IMR-90 (cell line): ENCODE measurements around the gene NDST3. TPM values are rescaled to one million over a fixed set of nuclear protein-coding genes. Genes with fewer than 3 reads are reported as not detected.

Source experiments
- ATAC-seq: fragments of 200-7000 bp; cut with Tn5 transposase; 2 replicates; pipeline ENCODE4 v1.9.1; 2020; ENCODE audit warnings: low read depth, mild to moderate bottlenecking, moderate library complexity
- BruUV-seq: library from RNA; stranded (reverse); fragments of 400-500 nt; replicated peaks from 2 replicates; lab custom pipeline; 2021; lab: Mats Ljungman, UMichigan
- CTCF ChIA-PET: fragments of 300-600 bp; formaldehyde crosslinking; extraction: SDS; loops from one replicate; lab custom pipeline; 2021; ENCODE audit warnings: antibody characterized with exemption; lab: Yijun Ruan, JAX
- POLR2A ChIA-PET: fragments of 300-600 bp; sonication (Branson Sonifier 250); formaldehyde crosslinking; loops from one replicate; lab custom pipeline; 2022; ENCODE audit warnings: antibody characterized with exemption; ENCODE audit not compliant: unreplicated experiment; lab: Charles Lee
- DNase-seq: peaks from one replicate; pipeline ENCODE4 v3.0.0; 2013
- H2AFZ ChIP-seq: replicated peaks from 2 replicates; pipeline ENCODE3; 2013; ENCODE audit warnings: low read length, mild to moderate bottlenecking; ENCODE audit not compliant: poor library complexity
- H2AK5ac ChIP-seq: 2 replicates; pipeline ENCODE4 v1.6.1; 2013; ENCODE audit warnings: low read depth, low read length, inconsistent platforms
- H2AK9ac ChIP-seq: replicated peaks from 2 replicates; pipeline ENCODE3; 2013; ENCODE audit warnings: mild to moderate bottlenecking, low read depth, low read length, moderate library complexity; ENCODE audit not compliant: poor library complexity
- H2BK120ac ChIP-seq: 2 replicates; pipeline ENCODE4 v1.6.1; 2013; ENCODE audit warnings: low read depth, low read length, inconsistent platforms
- H2BK15ac ChIP-seq: 3 replicates; pipeline ENCODE4 v1.6.1; 2013; ENCODE audit warnings: low read depth, low read length, inconsistent platforms
- H2BK20ac ChIP-seq: 2 replicates; pipeline ENCODE4 v1.6.1; 2013; ENCODE audit warnings: low read depth, mild to moderate bottlenecking, inconsistent platforms, low read length, moderate library complexity
- H2BK5ac ChIP-seq: 2 replicates; pipeline ENCODE4 v1.6.1; 2013; ENCODE audit warnings: mild to moderate bottlenecking, low read depth, low read length, inconsistent platforms; ENCODE audit not compliant: poor library complexity, severe bottlenecking
- H3K14ac ChIP-seq: replicated peaks from 2 replicates; pipeline ENCODE4 v1.6.1; 2013; ENCODE audit warnings: low read depth, low read length, inconsistent platforms
- H3K18ac ChIP-seq: 2 replicates; pipeline ENCODE4 v1.6.1; 2013; ENCODE audit warnings: low read depth, low read length, control low read depth
- H3K23ac ChIP-seq: 2 replicates; pipeline ENCODE4 v1.6.1; 2013; ENCODE audit warnings: low read depth, low read length, inconsistent platforms
- H3K27ac ChIP-seq: 2 replicates; pipeline ENCODE4 v1.5.1; 2013; ENCODE audit warnings: mild to moderate bottlenecking, control low read depth, low read length; ENCODE audit not compliant: insufficient read depth
- H3K27me3 ChIP-seq: 2 replicates; pipeline ENCODE4 v1.6.1; 2013; ENCODE audit warnings: low read length; ENCODE audit not compliant: control insufficient read depth, insufficient read depth
- H3K36me3 ChIP-seq: 2 replicates; pipeline ENCODE4 v1.6.1; 2013; ENCODE audit warnings: low read length, mixed read lengths; ENCODE audit not compliant: control insufficient read depth, insufficient read depth
- H3K4ac ChIP-seq: 2 replicates; pipeline ENCODE4 v1.6.1; 2013; ENCODE audit warnings: low read depth, low read length, inconsistent platforms
- H3K4me1 ChIP-seq: 2 replicates; pipeline ENCODE4 v1.6.1; 2013; ENCODE audit warnings: low read length, mixed read lengths; ENCODE audit not compliant: control insufficient read depth, insufficient read depth
- H3K4me2 ChIP-seq: 2 replicates; pipeline ENCODE4 v1.6.1; 2013; ENCODE audit warnings: low read depth, mild to moderate bottlenecking, control low read depth, low read length, moderate library complexity
- H3K4me3 ChIP-seq: 2 replicates; pipeline ENCODE4 v1.5.1; 2013; ENCODE audit warnings: low read depth, mild to moderate bottlenecking, control low read depth, low read length, moderate library complexity; ENCODE audit not compliant: insufficient read depth
- H3K56ac ChIP-seq: 2 replicates; pipeline ENCODE4 v1.6.1; 2013; ENCODE audit warnings: low read length, inconsistent platforms; ENCODE audit not compliant: insufficient read depth; ENCODE audit errors: extremely low read depth
- H3K79me1 ChIP-seq, 2 experiments: 2 replicates each; pipeline ENCODE4 v1.6.1; 2013; ENCODE audit warnings: low read length in 2 of 2, inconsistent platforms in 1 of 2, low read depth in 1 of 2
- H3K9ac ChIP-seq: 2 replicates; pipeline ENCODE4 v1.6.1; 2013; ENCODE audit warnings: low read depth, low read length, control low read depth
- H3K9me1 ChIP-seq: 2 replicates; pipeline ENCODE4 v1.6.1; 2013; ENCODE audit warnings: low read length, inconsistent platforms; ENCODE audit not compliant: insufficient read depth
- H3K9me3 ChIP-seq: 2 replicates; pipeline ENCODE4 v1.6.1; 2013; ENCODE audit warnings: low read length; ENCODE audit not compliant: control insufficient read depth, insufficient read depth
- H4K20me1 ChIP-seq: 2 replicates; pipeline ENCODE4 v1.6.1; 2013; ENCODE audit warnings: low read length, inconsistent platforms; ENCODE audit not compliant: insufficient read depth
- H4K5ac ChIP-seq: 2 replicates; pipeline ENCODE4 v1.6.1; 2013; ENCODE audit warnings: mild to moderate bottlenecking, low read depth, low read length, control low read depth
- H4K8ac ChIP-seq, 2 experiments: 2 replicates each; pipeline ENCODE4 v1.6.1; 2013; ENCODE audit warnings: low read depth in 2 of 2, low read length in 2 of 2, control low read depth in 1 of 2, inconsistent platforms in 1 of 2
- H4K91ac ChIP-seq: 2 replicates; pipeline ENCODE4 v1.6.1; 2013; ENCODE audit warnings: low read depth, low read length, inconsistent platforms; ENCODE audit not compliant: insufficient read depth
- CHD1 ChIP-seq: IDR thresholded peaks from 2 replicates; pipeline ENCODE4 v1.6.1; 2012; ENCODE audit warnings: low read depth, low read length, improper control_type of control experiment
- ELK1 ChIP-seq: fragments of 150-350 bp; IDR thresholded peaks from 2 replicates; pipeline ENCODE4 v1.6.1; 2016; ENCODE audit warnings: low read depth, mild to moderate bottlenecking, low read length, moderate library complexity, borderline replicate concordance
- MAFK ChIP-seq: IDR thresholded peaks from 2 replicates; pipeline ENCODE4 v1.6.1; 2012; ENCODE audit warnings: low read depth, low read length, improper control_type of control experiment
- MAZ ChIP-seq: IDR thresholded peaks from 2 replicates; pipeline ENCODE4 v1.6.1; 2012; ENCODE audit warnings: low read depth, mild to moderate bottlenecking, low read length, improper control_type of control experiment, moderate library complexity, borderline replicate concordance
- RAD21 ChIP-seq: IDR thresholded peaks from 2 replicates; pipeline ENCODE4 v1.6.1; 2012; ENCODE audit warnings: low read length, improper control_type of control experiment
- SMC3 ChIP-seq: fragments of 150-350 bp; IDR thresholded peaks from 2 replicates; pipeline ENCODE4 v1.6.1; 2016; ENCODE audit warnings: low read depth, mild to moderate bottlenecking, antibody characterized with exemption, low read length, moderate library complexity
- WGBS, 2 experiments: methylation state at CpG; one replicate each; pipeline versions ENCODE4 v1.1.5 to v1.1.7; 2013; ENCODE audit warnings: missing lambda C conversion rate in 2 of 2; ENCODE audit not compliant: insufficient read length in 1 of 2; ENCODE audit errors: extremely low coverage in 2 of 2; 5-methylcytosine and 5-hydroxymethylcytosine counted together
- dilution Hi-C: fragments of 300-500 bp; cut with HindIII; formaldehyde crosslinking; loops from one replicate; pipeline ENCODE4 v1.14.3; 2018; ENCODE audit warnings: low sequenced_read_pairs; ENCODE audit not compliant: unreplicated experiment
- in situ Hi-C: fragments of 300-500 bp; cut with MboI; formaldehyde crosslinking; loops from 3 replicates; pipeline ENCODE4 v1.14.3; 2019; ENCODE audit warnings: low sequenced_read_pairs, inconsistent platforms, mixed read lengths
- intact Hi-C: fragments of 100-400 bp; cut with micrococcal nuclease; formaldehyde crosslinking; loops from 2 replicates; pipeline ENCODE4 v1.10.0; 2022
- polyA plus RNA-seq, 3 experiments: library from polyadenylated mRNA; depleted of rRNA; stranded (reverse); fragments of >200 nt; gene quantifications; 2 replicates each; pipeline ENCODE4 v1.2.3, GENCODE V29; 2012; ENCODE audit warnings: low replicate concordance in 1 of 3
- total RNA-seq: library from RNA; depleted of rRNA; stranded (reverse); fragments of >200 nt; gene quantifications from 2 replicates; pipeline ENCODE4 v1.2.3, GENCODE V29; 2012

The NDST3 gene
- total and polyA plus RNA-seq, 2 of the 4 experiments (the other 2 are of a cell fraction), result 0.10 to 0.18 TPM

GRCh38 chr4:118026806-118027205 lies 7.5 kb upstream of the NDST3 start:
- Histone ChIP-seq H3K4me1 (no peaks in the 10 kb centered on the region), H2BK120ac (no peak overlapping the region), H3K4me2 (no peak overlapping the region), H2BK20ac (no peak overlapping the region), H3K27me3 (0 out of 2 replicates have a peak, but pooled peaks cover 2% of the 10 kb centered on the region), H4K8ac (no peak overlapping the region), H3K56ac (no peak overlapping the region), H3K36me3 (no peaks in the 10 kb centered on the region), H3K14ac (no peak overlapping the region), H3K79me1 (no peaks in the 10 kb centered on the region), H4K91ac (no peak overlapping the region), H2BK5ac (no peak overlapping the region), H3K4ac (no peak overlapping the region), H3K9ac (no peak overlapping the region), H2BK15ac (no peak overlapping the region), H3K9me1 (no peaks in the 10 kb centered on the region), H4K20me1 (no peaks in the 10 kb centered on the region), H2AK5ac (no peak overlapping the region), H3K23ac (no peak overlapping the region), H4K5ac (no peak overlapping the region), H3K18ac (no peak overlapping the region), H2AFZ (no peak overlapping the region), H3K27ac (no peak overlapping the region), H3K4me3 (no peak overlapping the region), H2AK9ac (no peak overlapping the region), H3K9me3 (no peaks in the 10 kb centered on the region)
- no CpG with 5 or more reads among the region's 1 CpG for WGBS, 2 experiments
- intact Hi-C loops, result no loop called here
- POLR2A ChIA-PET, result no interaction called here
- BruUV-seq, result no TSS peak
- CTCF ChIA-PET, result no interaction called here
- DNase-seq, result no peak
- TF ChIP-seq CHD1 (no peak), RAD21 (no peak), ELK1 (no peak), SMC3 (no peak), MAFK (peak; percentile 69), MAZ (no peak)
- dilution Hi-C loops, result no loop called here
- ATAC-seq, result no peak
- in situ Hi-C loops, result loop anchor here (25.0 kb wide), 1 partner anchor 890 kb away; no protein-coding TSS in a partner anchor
